A549 (cell line): ENCODE results near the gene PYURF. TPM values are rescaled to one million over a fixed set of nuclear protein-coding genes. Genes with fewer than 3 reads are reported as not detected.

Experiments
- ATAC-seq, 2 experiments: fragments of 200-7000 bp in 1 of 2; fragments of >200 bp in 1 of 2; cut with Nextera tagmentation in 1 of 2; cut with Tn5 transposase in 1 of 2; 3 replicates each; pipeline versions ENCODE4 v1.8.0 to v1.9.1; 2018 to 2020; ENCODE audit warnings: mild to moderate bottlenecking in 1 of 2, moderate library complexity in 1 of 2
- CTCF ChIA-PET: fragments of 300-600 bp; sonication (Branson Sonifier 250); formaldehyde crosslinking; extraction: SDS; loops from one replicate; lab custom pipeline; 2021; ENCODE audit warnings: antibody characterized with exemption, inconsistent platforms; lab: Yijun Ruan, JAX
- POLR2A ChIA-PET: fragments of 350-600 bp; formaldehyde crosslinking; extraction: SDS; loops from one replicate; lab custom pipeline; 2021; ENCODE audit warnings: antibody characterized with exemption, inconsistent platforms; lab: Yijun Ruan, JAX
- DNase-seq, 2 experiments: peaks; one replicate each; pipeline versions ENCODE4 v3.0.0 to v3.0.0-alpha.2; 2011 to 2016; ENCODE audit warnings: low read depth in 1 of 2, low spot score in 1 of 2
- FAIRE-seq: peaks from 2 replicates; lab custom pipeline; 2011; peaks lifted over from hg19 to GRCh38; lab: Jason Lieb, UNC
- H3K27ac ChIP-seq, 2 experiments: fragments of >200 bp; sonication (Bioruptor Twin); formaldehyde crosslinking; 3 replicates each; pipeline ENCODE4 v1.5.1; 2016 to 2017
- H3K4me1 ChIP-seq: fragments of >200 bp; sonication (Bioruptor Twin); formaldehyde crosslinking; 3 replicates; pipeline ENCODE4 v1.6.1; 2016
- H3K4me2 ChIP-seq: fragments of >200 bp; sonication (Bioruptor Twin); formaldehyde crosslinking; 3 replicates; pipeline ENCODE4 v1.6.1; 2016
- H3K4me3 ChIP-seq: fragments of >200 bp; sonication (Bioruptor Twin); formaldehyde crosslinking; 3 replicates; pipeline ENCODE4 v1.5.1; 2016
- H3K9me3 ChIP-seq: fragments of >200 bp; sonication (Bioruptor Twin); formaldehyde crosslinking; 3 replicates; pipeline ENCODE4 v1.6.1; 2016
- BHLHE40 ChIP-seq: IDR thresholded peaks from 2 replicates; pipeline ENCODE4 v1.6.1; 2012; ENCODE audit warnings: low read depth, low read length, inconsistent platforms
- CEBPB ChIP-seq, 2 experiments: fragments of >200 bp in 1 of 2; sonication (Bioruptor Twin) in 1 of 2; formaldehyde crosslinking in 1 of 2; IDR thresholded peaks; 2 replicates each; pipeline ENCODE4 v1.6.1; 2012 to 2016
- KDM5A ChIP-seq: fragments of 200-600 bp; sonication (generic); IDR thresholded peaks from 2 replicates; pipeline ENCODE4 v1.6.1; 2016; ENCODE audit warnings: antibody characterized with exemption, mild to moderate bottlenecking
- MAFK ChIP-seq: fragments of 450-650 bp; IDR thresholded peaks from 2 replicates; pipeline ENCODE4 v1.6.1; 2014; ENCODE audit not compliant: partially characterized antibody
- NFE2L2 ChIP-seq: fragments of 150-350 bp; conservative IDR thresholded peaks from 2 replicates; pipeline ENCODE4 v1.6.1; 2014; ENCODE audit warnings: low read length
- NPAS2 ChIP-seq: fragments of 250-450 bp; sonication (Bioruptor Pico); IDR thresholded peaks from 2 replicates; pipeline ENCODE4 v1.8.0; 2022; ENCODE audit warnings: mild to moderate bottlenecking, moderate library complexity, borderline replicate concordance
- POLR2A ChIP-seq: IDR thresholded peaks from 2 replicates; pipeline ENCODE4 v1.6.1; 2012; ENCODE audit warnings: mild to moderate bottlenecking, low read length
- RCOR1 ChIP-seq: fragments of 150-350 bp; IDR thresholded peaks from 2 replicates; pipeline ENCODE4 v1.6.1; 2014; ENCODE audit warnings: antibody characterized with exemption, low read length, low read depth
- SREBF2 ChIP-seq: fragments of 450-650 bp; IDR thresholded peaks from 2 replicates; pipeline ENCODE4 v1.6.1; 2014; ENCODE audit warnings: mild to moderate bottlenecking, moderate library complexity
- TP53 ChIP-seq: fragments of 250-450 bp; sonication (Bioruptor Pico); IDR thresholded peaks from 2 replicates; pipeline ENCODE4 v1.5.0; 2021; ENCODE audit warnings: mild to moderate bottlenecking, moderate library complexity
- ZFP36 ChIP-seq: fragments of 450-650 bp; IDR thresholded peaks from 2 replicates; pipeline ENCODE4 v1.6.1; 2014; ENCODE audit warnings: borderline replicate concordance; ENCODE audit not compliant: partially characterized antibody
- WGBS: methylation state at CpG from one replicate; pipeline ENCODE4 v1.1.6; 2017; ENCODE audit errors: missing lambda C conversion rate; 5-methylcytosine and 5-hydroxymethylcytosine counted together
- polyA plus RNA-seq, 4 experiments: library from polyadenylated mRNA; depleted of rRNA in 3 of 4; stranded (reverse); fragments of >200 nt; fragmentation: RNase III in 1 of 4; extraction: RNeasy Plus Mini Kit Qiagen cat#74134 plus additional on column Dnase treatment in 1 of 4; gene quantifications; 2 replicates in 3 of 4; 3 replicates in 1 of 4; pipeline ENCODE4 v1.2.3, GENCODE V29; 2011 to 2017
- TF ChIP-seq, protein P1 (sequence below): IDR thresholded peaks from 2 replicates; pipeline ENCODE4 v1.6.1; 2012
- TF ChIP-seq, protein P2 (sequence below): fragments of 200-600 bp; sonication (generic); IDR thresholded peaks from 2 replicates; pipeline ENCODE4 v1.6.1; 2016; ENCODE audit warnings: antibody characterized with exemption, mild to moderate bottlenecking, moderate library complexity
- TF ChIP-seq, protein P3 (sequence below): fragments of 250-450 bp; sonication (Bioruptor Pico); IDR thresholded peaks from 2 replicates; pipeline ENCODE4 v1.5.0; 2021; ENCODE audit warnings: mild to moderate bottlenecking, moderate library complexity, borderline replicate concordance
- TF ChIP-seq, protein P4 (sequence below): IDR thresholded peaks from 2 replicates; pipeline ENCODE4 v1.6.1; 2012; ENCODE audit warnings: low read depth, borderline replicate concordance

Gene PYURF
- polyA plus RNA-seq, 2 of the 4 experiments (the other 2 are of a cell fraction): 70.2 to 72.7 TPM

DNA sequence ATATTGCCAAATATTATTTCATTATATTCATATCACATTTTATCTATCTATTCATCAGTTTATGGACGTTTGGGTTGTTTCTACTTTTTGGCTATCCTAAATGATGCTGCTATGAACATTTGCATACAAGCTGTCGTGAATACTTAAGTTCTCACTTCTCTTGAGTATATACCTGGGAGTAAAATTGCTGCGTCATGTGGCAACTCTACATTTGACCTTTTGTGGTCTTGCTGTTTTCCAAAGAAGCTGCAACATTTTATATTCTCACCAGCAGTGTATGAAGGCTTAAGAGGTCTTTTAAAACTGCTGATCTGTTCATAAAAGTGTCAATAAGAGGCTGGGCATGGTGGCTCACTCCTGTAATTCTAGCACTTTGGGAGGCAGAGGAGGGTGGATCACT, 5.8 kb downstream of the PYURF start:
- Histone ChIP-seq H3K4me1 (0 out of 3 replicates have a peak, but pooled peaks cover 10% of the 10 kb centered on the region), H3K27ac (no peak overlapping the region), H3K9me3 (no peaks in the 10 kb centered on the region), H3K4me2 (no peak overlapping the region), H3K4me3 (no peak overlapping the region)
- peak; percentile 56 for TF ChIP-seq MAFK
- TF ChIP-seq ZFP36: no peak
- FAIRE-seq (no peak), DNase-seq (no peak), ATAC-seq (no peak)
- ChIA-PET POLR2A (no interaction called here), CTCF (interaction anchor here (1.3 to 11.4 kb wide), 4 partner anchors 234 to 485 kb away, joined by 4 to 182 read pairs (median 4); partner anchors contain the start of gene PPM1K)
- WGBS: 64% methylated on average over 3 of the region's 3 CpGs

DNA sequence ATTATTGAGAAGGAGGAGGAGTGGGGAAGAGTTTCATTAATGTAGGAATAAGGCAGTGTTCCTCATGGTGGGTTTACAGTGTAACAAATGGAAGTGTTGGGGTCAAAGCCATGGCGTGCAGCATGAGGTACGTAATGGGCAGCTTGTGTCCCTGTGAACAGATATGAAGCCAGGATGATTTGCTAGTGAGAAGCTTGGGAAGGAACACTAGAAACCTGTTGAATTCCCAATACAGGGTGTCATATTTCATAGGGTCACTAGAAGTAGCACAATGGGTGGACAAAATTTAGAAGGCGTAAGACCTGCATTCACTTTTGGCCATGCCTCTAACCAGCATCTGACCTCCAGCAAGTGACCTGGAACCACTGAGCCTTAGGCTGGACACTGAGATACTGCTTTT, 6.8 kb downstream of the PYURF start:
- no peak for FAIRE-seq
- 0 out of 3 replicates have a peak, but pooled peaks cover 4% of the 10 kb centered on the region for H3K4me1 ChIP-seq
- POLR2A ChIA-PET: interaction anchor here (0.7 kb wide), 1 partner anchor 298 kb away, joined by 3 read pairs; no protein-coding TSS in a partner anchor
- WGBS: 92% methylated on average over 3 of the region's 3 CpGs
- H3K4me3 ChIP-seq: no peak overlapping the region
- no peak overlapping the region for H3K4me2 ChIP-seq
- no peaks in the 10 kb centered on the region for H3K9me3 ChIP-seq
- TF ChIP-seq ZFP36: no peak
- TF ChIP-seq, protein P1, sequence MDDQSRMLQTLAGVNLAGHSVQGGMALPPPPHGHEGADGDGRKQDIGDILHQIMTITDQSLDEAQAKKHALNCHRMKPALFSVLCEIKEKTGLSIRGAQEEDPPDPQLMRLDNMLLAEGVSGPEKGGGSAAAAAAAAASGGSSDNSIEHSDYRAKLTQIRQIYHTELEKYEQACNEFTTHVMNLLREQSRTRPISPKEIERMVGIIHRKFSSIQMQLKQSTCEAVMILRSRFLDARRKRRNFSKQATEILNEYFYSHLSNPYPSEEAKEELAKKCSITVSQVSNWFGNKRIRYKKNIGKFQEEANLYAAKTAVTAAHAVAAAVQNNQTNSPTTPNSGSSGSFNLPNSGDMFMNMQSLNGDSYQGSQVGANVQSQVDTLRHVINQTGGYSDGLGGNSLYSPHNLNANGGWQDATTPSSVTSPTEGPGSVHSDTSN: no peak
- TF ChIP-seq SREBF2: no peak
- TF ChIP-seq, protein P2, sequence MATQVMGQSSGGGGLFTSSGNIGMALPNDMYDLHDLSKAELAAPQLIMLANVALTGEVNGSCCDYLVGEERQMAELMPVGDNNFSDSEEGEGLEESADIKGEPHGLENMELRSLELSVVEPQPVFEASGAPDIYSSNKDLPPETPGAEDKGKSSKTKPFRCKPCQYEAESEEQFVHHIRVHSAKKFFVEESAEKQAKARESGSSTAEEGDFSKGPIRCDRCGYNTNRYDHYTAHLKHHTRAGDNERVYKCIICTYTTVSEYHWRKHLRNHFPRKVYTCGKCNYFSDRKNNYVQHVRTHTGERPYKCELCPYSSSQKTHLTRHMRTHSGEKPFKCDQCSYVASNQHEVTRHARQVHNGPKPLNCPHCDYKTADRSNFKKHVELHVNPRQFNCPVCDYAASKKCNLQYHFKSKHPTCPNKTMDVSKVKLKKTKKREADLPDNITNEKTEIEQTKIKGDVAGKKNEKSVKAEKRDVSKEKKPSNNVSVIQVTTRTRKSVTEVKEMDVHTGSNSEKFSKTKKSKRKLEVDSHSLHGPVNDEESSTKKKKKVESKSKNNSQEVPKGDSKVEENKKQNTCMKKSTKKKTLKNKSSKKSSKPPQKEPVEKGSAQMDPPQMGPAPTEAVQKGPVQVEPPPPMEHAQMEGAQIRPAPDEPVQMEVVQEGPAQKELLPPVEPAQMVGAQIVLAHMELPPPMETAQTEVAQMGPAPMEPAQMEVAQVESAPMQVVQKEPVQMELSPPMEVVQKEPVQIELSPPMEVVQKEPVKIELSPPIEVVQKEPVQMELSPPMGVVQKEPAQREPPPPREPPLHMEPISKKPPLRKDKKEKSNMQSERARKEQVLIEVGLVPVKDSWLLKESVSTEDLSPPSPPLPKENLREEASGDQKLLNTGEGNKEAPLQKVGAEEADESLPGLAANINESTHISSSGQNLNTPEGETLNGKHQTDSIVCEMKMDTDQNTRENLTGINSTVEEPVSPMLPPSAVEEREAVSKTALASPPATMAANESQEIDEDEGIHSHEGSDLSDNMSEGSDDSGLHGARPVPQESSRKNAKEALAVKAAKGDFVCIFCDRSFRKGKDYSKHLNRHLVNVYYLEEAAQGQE: no peak
- TF ChIP-seq POLR2A: no peak
- no peak for TF ChIP-seq NPAS2
- no peak for TF ChIP-seq BHLHE40
- no peak for TF ChIP-seq RCOR1
- no peak for TF ChIP-seq NFE2L2
- TF ChIP-seq, protein P3, sequence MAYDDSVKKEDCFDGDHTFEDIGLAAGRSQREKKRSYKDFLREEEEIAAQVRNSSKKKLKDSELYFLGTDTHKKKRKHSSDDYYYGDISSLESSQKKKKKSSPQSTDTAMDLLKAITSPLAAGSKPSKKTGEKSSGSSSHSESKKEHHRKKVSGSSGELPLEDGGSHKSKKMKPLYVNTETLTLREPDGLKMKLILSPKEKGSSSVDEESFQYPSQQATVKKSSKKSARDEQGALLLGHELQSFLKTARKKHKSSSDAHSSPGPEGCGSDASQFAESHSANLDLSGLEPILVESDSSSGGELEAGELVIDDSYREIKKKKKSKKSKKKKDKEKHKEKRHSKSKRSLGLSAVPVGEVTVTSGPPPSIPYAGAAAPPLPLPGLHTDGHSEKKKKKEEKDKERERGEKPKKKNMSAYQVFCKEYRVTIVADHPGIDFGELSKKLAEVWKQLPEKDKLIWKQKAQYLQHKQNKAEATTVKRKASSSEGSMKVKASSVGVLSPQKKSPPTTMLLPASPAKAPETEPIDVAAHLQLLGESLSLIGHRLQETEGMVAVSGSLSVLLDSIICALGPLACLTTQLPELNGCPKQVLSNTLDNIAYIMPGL (CRISPR knock-in tag): no peak
- no peak for TF ChIP-seq CEBPB (IDR thresholded peaks at IDR 0.05)
- no peak for DNase-seq
- H3K27ac ChIP-seq: no peak overlapping the region
- CTCF ChIA-PET: interaction anchor here (0.9 to 11.4 kb wide), 9 partner anchors 11 to 483 kb away, joined by 3 to 182 read pairs (median 4); partner anchors contain the start of genes HERC6 and PPM1K
- ATAC-seq: no peak

DNA sequence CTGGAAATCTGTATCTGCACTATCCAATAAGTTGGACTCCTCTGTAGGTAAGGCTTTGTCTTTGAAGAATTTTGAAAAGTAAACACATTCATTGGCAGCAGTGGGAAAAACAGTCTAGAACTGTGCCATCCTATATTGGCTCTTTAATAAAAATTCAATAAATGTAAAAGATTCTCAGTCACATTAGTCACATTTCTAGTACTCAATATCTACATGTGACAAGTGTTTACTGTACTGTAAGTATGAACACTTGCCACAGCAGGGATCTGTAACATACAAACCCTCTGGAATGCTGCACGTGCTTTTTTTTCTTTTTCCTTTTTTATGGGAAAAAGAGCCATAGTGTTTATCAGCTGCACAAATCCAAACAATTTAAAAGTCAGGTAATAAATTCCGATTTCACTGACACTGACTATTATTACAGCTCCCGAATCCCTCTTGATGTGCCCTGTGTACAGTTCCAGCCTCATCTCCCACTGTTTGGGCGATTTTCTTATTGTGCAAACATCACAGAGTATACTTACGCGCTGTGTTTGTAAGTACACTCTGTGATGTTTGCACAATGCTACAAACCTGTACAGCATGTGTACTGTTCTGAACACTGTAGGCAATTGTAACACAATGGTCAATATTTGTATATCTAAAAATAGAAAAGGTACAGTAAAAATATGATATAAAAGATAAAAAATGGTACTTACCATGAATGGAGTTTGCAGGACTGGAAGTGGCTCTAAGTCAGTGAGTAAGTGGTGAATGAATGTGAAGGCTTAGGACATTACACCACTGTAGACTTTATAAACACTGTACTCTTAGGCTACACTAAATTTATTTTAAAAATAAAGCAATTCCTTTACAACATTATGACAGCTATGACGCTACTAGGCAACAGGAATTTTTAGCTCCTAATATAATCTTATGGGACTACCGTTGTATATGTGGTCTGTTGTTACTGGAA, 8.7 kb downstream of the PYURF start:
- no peak for FAIRE-seq
- CTCF ChIA-PET: interaction anchor here (0.6 to 11.4 kb wide), 34 partner anchors 9 to 646 kb away, joined by 3 to 182 read pairs (median 4); partner anchors contain the start of gene HERC5
- WGBS: 53% methylated on average over 8 of the region's 8 CpGs

More for the DNA sequence above, 8.7 kb downstream of the PYURF start:
- H3K4me2 ChIP-seq: no peak overlapping the region; the same call in 2 of the 3 replicates
- 0 out of 6 replicates have a peak, but pooled peaks of 1 of the 2 experiments have one; percentile 27 for ATAC-seq
- H3K9me3 ChIP-seq: no peaks in the 10 kb centered on the region
- peaks cover 5% of the 10 kb centered on the region; the same call in 1 of the 3 replicates for H3K4me1 ChIP-seq
- no peak for TF ChIP-seq TP53 (CRISPR knock-in tag)
- TF ChIP-seq, protein P4, sequence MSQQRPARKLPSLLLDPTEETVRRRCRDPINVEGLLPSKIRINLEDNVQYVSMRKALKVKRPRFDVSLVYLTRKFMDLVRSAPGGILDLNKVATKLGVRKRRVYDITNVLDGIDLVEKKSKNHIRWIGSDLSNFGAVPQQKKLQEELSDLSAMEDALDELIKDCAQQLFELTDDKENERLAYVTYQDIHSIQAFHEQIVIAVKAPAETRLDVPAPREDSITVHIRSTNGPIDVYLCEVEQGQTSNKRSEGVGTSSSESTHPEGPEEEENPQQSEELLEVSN: no peak
- no peak for TF ChIP-seq KDM5A
- H3K27ac ChIP-seq: no peak overlapping the region; a peak in 1 of 6 replicates
- no peak for DNase-seq
- H3K4me3 ChIP-seq: no peak overlapping the region
- POLR2A ChIA-PET: interaction anchor here (0.5 kb wide), 1 partner anchor 296 kb away, joined by 3 read pairs; no protein-coding TSS in a partner anchor
